GM18909 (cell line): ENCODE data around the gene RYR2.
"Not testable (repeated sequence)": the region's sequence is repeated elsewhere in the genome, so short reads cannot be mapped to it uniquely, and the experiment has no call there.

Source experiments
- ATAC-seq: cut with Tn5 transposase; IDR thresholded peaks from one replicate; pipeline ENCODE4 v1.9.1; 2021; ENCODE audit warnings: mild to moderate bottlenecking; ENCODE audit not compliant: unreplicated experiment, poor library complexity

Gene RYR2

DNA sequence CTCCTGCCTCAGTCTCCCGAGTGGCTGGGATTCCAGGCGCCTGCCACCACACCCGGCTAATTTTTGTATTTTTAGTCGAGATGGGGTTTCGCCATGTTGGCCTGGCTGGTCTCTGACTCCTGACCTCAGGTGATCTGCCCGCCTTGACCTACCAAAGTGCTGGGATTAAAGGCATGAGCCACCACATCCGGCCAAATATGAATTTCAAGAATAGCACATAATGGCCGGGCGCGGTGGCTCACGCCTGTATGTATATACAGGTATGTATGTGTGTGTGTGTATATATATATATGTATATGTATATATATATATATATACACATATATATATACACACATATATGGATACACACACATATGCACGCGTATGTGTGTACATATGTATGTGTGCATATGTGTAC, 753.6 kb downstream of the RYR2 start:
- ATAC-seq, result no peak

DNA sequence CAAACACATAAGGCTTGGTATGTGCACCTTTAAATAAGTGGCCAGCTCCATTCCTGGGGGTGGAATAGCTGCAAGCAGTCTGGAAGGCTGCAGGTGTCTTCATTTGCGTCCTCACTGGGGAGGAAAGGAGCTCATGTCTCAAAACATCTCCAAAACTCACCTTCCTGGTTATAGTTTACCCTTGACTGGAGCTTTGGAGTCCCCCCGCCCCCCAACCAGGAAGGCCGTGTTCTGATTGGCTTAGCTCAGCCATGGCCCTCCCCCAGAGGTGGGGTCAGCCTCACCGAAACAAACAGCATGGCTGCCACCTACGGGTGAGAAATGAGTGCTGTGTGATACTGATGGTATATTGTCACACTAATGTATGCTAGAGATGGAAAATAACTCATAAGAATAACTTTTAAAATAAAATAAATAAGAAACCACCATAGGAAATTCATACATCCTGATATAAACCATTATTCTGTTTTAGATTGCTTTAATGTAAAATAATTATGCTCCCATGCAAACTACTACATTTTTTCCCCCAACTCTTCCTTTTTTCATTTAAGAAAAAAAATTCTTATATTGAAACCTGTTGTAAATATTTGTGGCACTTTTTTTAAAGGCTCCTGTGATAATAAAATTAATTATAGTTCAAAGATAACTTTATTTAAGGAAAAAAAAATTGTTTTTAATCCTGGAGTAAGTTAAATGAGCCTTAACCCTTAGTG, 757.9 kb downstream of the RYR2 start:
- peak; percentile 97 for ATAC-seq

GRCh38 chr1:237804516-237804915, 762.5 kb downstream of the RYR2 start:
- no peak for ATAC-seq

GRCh38 chr1:237809099-237809498, 767.1 kb downstream of the RYR2 start:
- no peak for ATAC-seq

DNA sequence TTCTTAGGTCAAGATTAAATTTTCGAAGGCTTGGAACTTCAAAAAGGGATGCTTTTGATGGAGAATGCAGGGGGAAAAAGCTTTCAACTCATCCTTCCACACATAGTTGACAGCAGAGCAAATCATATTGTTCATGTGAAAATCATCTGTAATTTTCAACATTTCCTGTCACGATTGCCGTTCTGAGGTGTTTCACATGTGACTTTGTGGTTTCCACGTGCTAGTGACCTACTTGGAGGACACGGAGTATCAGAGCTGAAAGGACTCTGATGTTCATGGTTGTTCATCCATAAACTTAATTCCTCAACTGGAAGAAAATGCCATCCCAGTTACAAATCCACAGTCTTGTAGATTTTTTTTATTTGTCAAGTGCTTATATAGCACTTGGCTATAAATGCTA, 769.6 kb downstream of the RYR2 start:
- no peak for ATAC-seq

GRCh38 chr1:237812061-237812460, 770.1 kb downstream of the RYR2 start:
- ATAC-seq, result no peak

- no peak for ATAC-seq
These were observed 772.4 kb downstream of the RYR2 start for GRCh38 chr1:237814319-237814924.

DNA sequence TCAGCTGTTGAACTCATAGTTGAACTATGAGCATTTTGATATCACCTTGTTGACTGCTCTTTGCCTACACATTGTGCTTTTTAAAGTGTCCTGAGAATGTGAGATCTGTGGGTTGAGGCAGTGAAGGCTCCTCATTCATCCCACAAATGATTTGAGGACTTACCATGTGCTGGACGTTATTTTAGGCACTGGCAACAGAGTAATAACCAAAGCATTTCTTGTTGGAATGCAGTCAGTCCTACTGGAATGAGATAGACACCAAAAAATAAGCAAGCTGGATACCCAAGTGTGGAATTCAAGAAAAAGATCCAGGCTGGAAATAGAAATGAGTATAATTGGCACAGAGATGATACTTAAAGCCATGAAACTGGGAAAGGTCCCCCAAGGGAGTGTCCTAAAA, 775.3 kb downstream of the RYR2 start:
- ATAC-seq, result no peak

GRCh38 chr1:237820634-237821033, 778.6 kb downstream of the RYR2 start:
- ATAC-seq, result not testable (repeated sequence)

DNA sequence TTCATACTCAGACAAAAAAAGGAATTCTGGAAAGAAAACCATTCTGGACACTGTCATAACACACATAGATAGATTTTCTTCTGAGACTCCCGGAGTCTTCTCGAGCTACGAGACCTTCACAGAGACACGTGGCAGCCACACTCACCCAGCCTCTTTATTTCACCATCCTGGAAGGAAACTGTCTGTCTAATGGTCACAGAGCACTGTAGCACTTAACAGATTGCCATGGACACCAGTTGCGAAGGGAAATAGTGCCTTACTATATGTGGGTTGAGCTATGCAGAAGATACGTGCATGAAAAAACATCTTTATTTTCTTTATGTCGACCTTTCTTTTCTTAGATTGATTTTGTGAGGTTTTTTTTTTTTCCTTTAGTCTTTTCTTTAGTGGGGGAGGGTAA, 790.9 kb downstream of the RYR2 start:
- ATAC-seq, result no peak

DNA sequence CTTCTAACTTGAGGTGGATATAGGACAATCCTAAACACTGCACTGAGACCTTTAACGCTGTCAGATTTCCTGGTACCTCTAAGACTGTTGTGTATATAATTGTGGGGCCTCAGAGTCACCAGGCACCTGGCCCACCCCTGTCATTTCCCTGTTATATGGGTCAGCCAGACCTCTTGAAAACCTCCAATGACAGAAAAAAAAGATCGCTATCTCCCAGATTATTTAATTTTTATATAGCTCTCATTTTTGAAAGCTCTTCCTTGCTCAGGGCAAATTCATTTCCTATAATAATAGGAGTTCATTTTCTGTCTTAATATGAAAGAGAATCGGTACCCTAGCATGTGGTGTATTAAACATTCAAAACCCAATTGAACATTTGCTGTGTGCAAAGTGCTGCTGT, 792.1 kb downstream of the RYR2 start:
- no peak for ATAC-seq

GRCh38 chr1:237834461-237834860, 792.5 kb downstream of the RYR2 start:
- no peak for ATAC-seq

DNA sequence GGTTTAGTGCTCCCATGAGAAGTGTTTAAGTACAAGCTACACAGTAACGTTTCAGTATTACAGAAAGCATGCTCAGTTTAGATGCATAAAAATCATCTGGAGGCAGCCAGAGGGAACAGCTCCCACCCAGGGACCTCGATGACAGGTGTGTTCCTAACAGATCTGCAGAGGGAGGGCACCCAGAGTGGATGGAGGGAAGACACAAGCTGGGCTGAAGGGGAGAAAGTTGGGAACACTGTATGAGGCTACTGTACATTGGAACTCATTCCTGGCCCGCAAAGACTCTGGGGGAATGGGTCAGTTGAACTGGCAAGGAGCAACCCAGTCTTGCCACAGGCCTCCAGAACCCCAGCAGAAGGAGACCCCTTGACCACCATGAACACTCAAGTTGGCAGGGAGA, 796.3 kb downstream of the RYR2 start:
- ATAC-seq, result no peak

DNA sequence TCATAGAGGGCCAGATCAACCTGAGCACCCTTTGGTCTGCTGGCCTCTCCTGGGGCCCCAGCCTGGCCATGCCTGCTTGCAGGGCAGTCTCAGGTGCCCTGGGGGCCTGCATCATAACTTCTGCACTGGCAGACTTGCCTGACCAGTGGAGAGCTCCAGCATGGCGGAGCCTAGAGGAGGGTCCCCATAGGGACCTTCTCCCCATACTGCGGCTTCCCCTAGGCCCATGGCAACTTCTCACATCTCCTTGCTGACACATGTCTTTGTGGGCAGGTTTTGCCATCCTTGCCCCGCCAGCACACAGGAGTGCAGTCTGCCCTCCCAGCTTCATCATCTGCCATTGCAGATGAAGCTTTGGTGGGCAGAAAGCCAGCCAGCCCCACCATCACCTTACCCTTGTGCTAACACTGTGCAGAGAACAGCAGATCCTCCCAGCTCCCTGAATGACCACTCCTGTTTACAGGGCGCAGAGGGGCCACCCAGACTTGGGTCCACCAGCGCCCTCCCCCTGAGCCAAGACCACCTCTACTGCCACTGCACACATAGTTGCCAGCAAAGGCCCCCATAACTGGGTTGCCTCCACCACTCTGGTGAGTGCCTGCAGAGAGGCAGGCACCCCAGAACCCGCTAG, 797.0 kb downstream of the RYR2 start:
- no peak for ATAC-seq

DNA sequence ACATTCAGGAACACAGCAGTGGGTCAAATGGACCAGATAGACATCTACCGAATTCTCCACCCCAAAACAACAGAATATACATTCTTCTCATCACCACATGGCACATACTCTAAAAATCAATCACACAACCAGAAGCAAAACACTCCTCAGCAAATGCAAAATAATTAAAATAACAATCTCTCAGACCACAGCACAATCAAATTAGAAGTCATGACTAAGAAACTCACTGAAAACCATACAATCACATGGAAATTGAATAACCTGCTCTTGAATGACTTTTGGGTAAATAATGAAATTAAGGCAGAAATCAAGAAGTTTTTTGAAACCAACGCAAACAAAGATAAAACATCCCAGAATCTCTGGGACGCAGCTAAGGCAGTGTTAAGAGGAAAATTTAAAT, 799.5 kb downstream of the RYR2 start:
- ATAC-seq, result no peak

GRCh38 chr1:237843516-237843915, 801.5 kb downstream of the RYR2 start:
- not testable (repeated sequence) for ATAC-seq

DNA sequence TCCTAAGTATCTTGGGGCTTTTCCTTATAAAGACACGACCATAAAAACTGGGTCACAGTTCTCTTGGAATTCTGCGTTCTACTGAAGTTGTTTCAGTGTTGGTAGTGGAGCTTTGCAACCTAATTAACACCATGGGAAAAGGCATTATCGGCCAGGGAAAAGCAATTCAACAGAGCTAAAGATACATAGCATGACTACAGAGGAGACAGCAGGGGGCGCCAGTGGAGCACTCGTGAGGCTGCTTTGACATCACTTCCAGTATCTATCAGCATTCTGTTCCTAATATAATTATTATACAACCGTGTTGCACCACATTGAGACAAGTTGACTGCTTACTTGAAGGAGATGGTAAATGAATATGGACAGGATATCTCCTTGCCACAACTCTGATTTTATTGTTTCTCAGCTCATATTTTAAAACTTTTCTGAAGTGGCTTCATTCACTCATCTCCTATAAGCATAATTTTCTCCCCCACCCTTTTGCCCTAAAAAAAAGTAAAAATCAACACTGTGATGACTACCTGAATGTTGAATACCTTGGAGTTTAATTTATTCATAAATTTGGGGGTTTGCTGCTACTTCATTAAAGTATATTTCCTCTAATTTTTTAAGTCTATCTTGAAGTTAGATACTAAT, 809.3 kb downstream of the RYR2 start:
- no peak for ATAC-seq

DNA sequence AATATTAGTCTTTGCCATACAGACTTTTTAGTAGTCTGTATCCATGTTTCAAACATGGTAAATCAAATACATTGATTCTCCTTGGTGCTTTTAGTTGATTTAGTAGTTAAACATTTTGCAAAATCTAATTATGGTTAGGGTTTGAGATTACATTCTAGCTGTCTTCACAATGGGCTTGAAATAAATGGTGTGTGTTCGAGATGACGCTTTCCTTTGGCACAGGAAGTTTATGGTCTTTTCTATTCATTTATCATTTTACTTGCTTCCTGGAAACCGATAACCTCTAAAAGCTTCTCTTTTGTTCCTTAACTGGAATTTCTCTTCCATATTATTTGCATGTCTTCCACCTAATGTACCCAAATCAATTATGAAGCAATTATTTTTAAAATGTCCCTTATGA, 810.4 kb downstream of the RYR2 start:
- ATAC-seq, result no peak

DNA sequence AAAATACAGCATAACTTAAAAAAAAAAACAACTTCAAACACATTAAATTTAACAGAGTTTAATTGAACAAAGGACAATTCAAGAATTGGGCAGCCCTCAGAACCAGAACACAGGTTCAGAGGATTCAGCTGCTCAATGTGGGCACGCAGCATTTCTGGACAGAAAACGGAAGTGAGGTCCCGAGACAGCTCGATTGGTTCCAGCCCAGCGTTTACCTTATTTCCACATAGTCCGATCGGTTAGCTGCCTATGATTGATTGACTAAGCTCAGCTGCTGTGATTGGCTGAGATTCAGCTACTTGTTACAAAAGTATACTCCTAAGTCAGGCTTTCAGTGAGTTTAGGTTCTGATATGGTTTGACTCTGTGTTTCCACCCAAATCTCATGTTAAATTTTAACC, 815.5 kb downstream of the RYR2 start:
- ATAC-seq, result no peak

- ATAC-seq, result no peak
These were observed 817.0 kb downstream of the RYR2 start for GRCh38 chr1:237858992-237859391.

GRCh38 chr1:237861944-237862343, 820.0 kb downstream of the RYR2 start:
- no peak for ATAC-seq
